WTC11 (cell line): ENCODE results near the gene CRTAP. TPM values are rescaled to one million over a fixed set of nuclear protein-coding genes. Genes with fewer than 3 reads are reported as not detected.

ENCODE experiments used
- ATAC-seq: fragments of 200-7000 bp; cut with Tn5 transposase; 2 replicates; pipeline ENCODE4 v1.10.0; 2021; ENCODE audit warnings: mild to moderate bottlenecking, moderate library complexity
- CTCF ChIA-PET: fragments of 300-600 bp; sonication (Branson Sonifier 250); formaldehyde crosslinking; loops from one replicate; lab custom pipeline; 2021; ENCODE audit warnings: antibody characterized with exemption; lab: Charles Lee
- POLR2A ChIA-PET: fragments of 350-600 bp; sonication (Branson Sonifier 250); formaldehyde crosslinking; loops from one replicate; lab custom pipeline; 2021; ENCODE audit warnings: antibody characterized with exemption; lab: Charles Lee
- DNase-seq: peaks from one replicate; pipeline ENCODE4 v3.0.0; 2021; ENCODE audit warnings: low spot score
- H3K27ac Mint-ChIP-seq: 2 replicates; pipeline ENCODE4 v1.8.0; 2021; ENCODE audit warnings: mixed read lengths
- H3K27me3 Mint-ChIP-seq: 2 replicates; pipeline ENCODE4 v1.8.0; 2021; ENCODE audit warnings: low read depth, mild to moderate bottlenecking, moderate library complexity, mixed read lengths
- H3K36me3 Mint-ChIP-seq: 2 replicates; pipeline ENCODE4 v1.8.0; 2021; ENCODE audit warnings: mixed read lengths
- H3K4me1 Mint-ChIP-seq: 2 replicates; pipeline ENCODE4 v1.8.0; 2022; ENCODE audit warnings: mixed read lengths
- H3K4me3 Mint-ChIP-seq: 2 replicates; pipeline ENCODE4 v1.8.0; 2021; ENCODE audit warnings: mild to moderate bottlenecking, moderate library complexity, mixed read lengths
- H3K9me3 Mint-ChIP-seq: 2 replicates; pipeline ENCODE4 v1.8.0; 2021; ENCODE audit warnings: mixed read lengths
- AR ChIP-seq: fragments of 250-450 bp; sonication (Bioruptor Pico); IDR thresholded peaks from 2 replicates; pipeline ENCODE4 v1.9.0; 2021; ENCODE audit warnings: mild to moderate bottlenecking
- EMX1 ChIP-seq: fragments of 250-450 bp; sonication (Bioruptor Pico); IDR thresholded peaks from 2 replicates; pipeline ENCODE4 v1.8.0; 2021; ENCODE audit warnings: mild to moderate bottlenecking
- ERG ChIP-seq: fragments of 250-450 bp; sonication (Bioruptor Pico); IDR thresholded peaks from 2 replicates; pipeline ENCODE4 v1.8.0; 2021; ENCODE audit warnings: mild to moderate bottlenecking
- FOXJ3 ChIP-seq: sonication (generic); formaldehyde crosslinking; IDR thresholded peaks from 2 replicates; pipeline ENCODE4 v1.9.0; 2021; ENCODE audit warnings: missing genetic modification reagents, mild to moderate bottlenecking, borderline replicate concordance
- FOXP1 ChIP-seq: sonication (generic); formaldehyde crosslinking; IDR thresholded peaks from 2 replicates; pipeline ENCODE4 v1.8.0; 2022; ENCODE audit warnings: missing genetic modification reagents, mild to moderate bottlenecking, moderate library complexity, borderline replicate concordance
- IRF1 ChIP-seq: sonication (generic); formaldehyde crosslinking; IDR thresholded peaks from 2 replicates; pipeline ENCODE4 v1.8.0; 2023; ENCODE audit warnings: missing genetic modification reagents
- MAX ChIP-seq: sonication (generic); formaldehyde crosslinking; IDR thresholded peaks from 2 replicates; pipeline ENCODE4 v1.8.0; 2022; ENCODE audit warnings: mild to moderate bottlenecking, missing genetic modification reagents
- NFE2L1 ChIP-seq: sonication (generic); formaldehyde crosslinking; IDR thresholded peaks from 2 replicates; pipeline ENCODE4 v1.8.1; 2023; ENCODE audit warnings: missing genetic modification reagents
- NR1H2 ChIP-seq: sonication (generic); formaldehyde crosslinking; IDR thresholded peaks from 2 replicates; pipeline ENCODE4 v1.9.0; 2021; ENCODE audit warnings: mild to moderate bottlenecking, moderate library complexity, missing genetic modification reagents
- TEAD4 ChIP-seq: sonication (generic); formaldehyde crosslinking; IDR thresholded peaks from 2 replicates; pipeline ENCODE4 v1.8.0; 2022; ENCODE audit warnings: mild to moderate bottlenecking, missing genetic modification reagents
- ZNF281 ChIP-seq: sonication (generic); formaldehyde crosslinking; IDR thresholded peaks from 2 replicates; pipeline ENCODE4 v1.8.0; 2023; ENCODE audit warnings: mild to moderate bottlenecking, missing genetic modification reagents
- ZSCAN18 ChIP-seq: fragments of 250-450 bp; sonication (Bioruptor Pico); IDR thresholded peaks from 2 replicates; pipeline ENCODE4 v2.1.2; 2022; ENCODE audit warnings: mild to moderate bottlenecking, moderate library complexity
- total RNA-seq: library from RNA; stranded (reverse); gene quantifications from 3 replicates; pipeline ENCODE4 v1.2.3, GENCODE V29; 2021

CRTAP gene
- total RNA-seq, 1 experiment from 2014 or later: 156 TPM

- no peaks in the 10 kb centered on the region for H3K9me3 Mint-ChIP-seq
- DNase-seq: no peak
- POLR2A ChIA-PET: no interaction called here
These were observed 13.6 kb upstream of the CRTAP start for GRCh38 chr3:33100229-33100628.

More at GRCh38 chr3:33100229-33100628, 13.6 kb upstream of the CRTAP start:
- Mint-ChIP-seq H3K4me1 (peaks cover 9% of the 10 kb centered on the region), H3K27me3 (peaks cover 10% of the 10 kb centered on the region), H3K27ac (no peak overlapping the region), H3K4me3 (no peak overlapping the region), H3K36me3 (no peaks in the 10 kb centered on the region)
- CTCF ChIA-PET: no interaction called here
- TF ChIP-seq ZNF281 (CRISPR knock-in tag) (no peak), MAX (CRISPR knock-in tag) (no peak), NFE2L1 (CRISPR knock-in tag) (no peak), EMX1 (CRISPR knock-in tag) (no peak), TEAD4 (no peak), ZSCAN18 (CRISPR knock-in tag) (no peak), FOXP1 (no peak), NR1H2 (no peak), IRF1 (CRISPR knock-in tag) (no peak), ERG (CRISPR knock-in tag) (no peak), FOXJ3 (CRISPR knock-in tag) (no peak), AR (CRISPR knock-in tag) (no peak)
- no peak for ATAC-seq
